Transverse colon (tissue), 4 donors: ENCODE results near the gene RPL39L. TPM values are rescaled to one million over a fixed set of nuclear protein-coding genes. Genes with fewer than 3 reads are reported as not detected.

Experiments
- DNase-seq: peaks from one replicate; pipeline ENCODE4 v3.0.0-alpha.2; 2019
- H3K27ac ChIP-seq, 4 donors: fragments of 200-600 bp; sonication (generic); 2 replicates each; pipeline ENCODE4 v1.5.1; 2016 to 2018; ENCODE audit warnings: inconsistent platforms in 4 of 4
- H3K27me3 ChIP-seq: fragments of 200-600 bp; sonication (generic); 2 replicates; pipeline ENCODE4 v1.5.1; 2017; ENCODE audit warnings: inconsistent platforms
- H3K36me3 ChIP-seq, 4 donors: fragments of 200-600 bp; sonication (generic); 2 replicates each; pipeline ENCODE4 v1.5.1; 2017 to 2019; ENCODE audit warnings: inconsistent platforms in 4 of 4
- H3K4me1 ChIP-seq, 4 donors: fragments of 200-600 bp; sonication (generic); 2 replicates each; pipeline ENCODE4 v1.5.1; 2017 to 2020; ENCODE audit warnings: inconsistent platforms in 4 of 4
- H3K4me3 ChIP-seq, 4 donors: fragments of 200-600 bp; sonication (generic); 1 replicate in 1 of 4; 2 replicates in 3 of 4; pipeline versions ENCODE4 v1.5.1 to v1.6.1; 2017 to 2019; ENCODE audit warnings: inconsistent platforms in 4 of 4
- H3K9me3 ChIP-seq, 2 donors: fragments of 200-600 bp; sonication (generic); 2 replicates each; pipeline ENCODE4 v1.5.1; 2017 to 2019; ENCODE audit warnings: inconsistent platforms in 2 of 2
- EP300 ChIP-seq: sonication (generic); formaldehyde crosslinking; IDR thresholded peaks from one replicate; pipeline ENCODE4 v1.6.1; 2017; ENCODE audit warnings: antibody characterized with exemption, low read depth
- POLR2A ChIP-seq: fragments of 450-650 bp; IDR thresholded peaks from one replicate; pipeline ENCODE4 v1.6.1; 2016; ENCODE audit warnings: antibody characterized with exemption, mild to moderate bottlenecking, moderate library complexity
- POLR2AphosphoS5 ChIP-seq, 3 donors: sonication (generic); formaldehyde crosslinking; IDR thresholded peaks; one replicate each; pipeline ENCODE4 v1.6.1; 2016; ENCODE audit warnings: antibody characterized with exemption in 3 of 3
- WGBS, 2 donors: methylation state at CpG; one replicate each; pipeline ENCODE4 v1.1.5; 2018; ENCODE audit warnings: low coverage in 1 of 2; 5-methylcytosine and 5-hydroxymethylcytosine counted together
- in situ Hi-C, 4 donors: fragments of 200-750 bp; cut with MboI; loops; one replicate each; pipeline versions ENCODE4 v1.15.0 to v1.15.1; 2017; ENCODE audit warnings: low sequenced_read_pairs in 3 of 4, low pct_ligation_motif_present in 1 of 4, low pct_unique_long_range_greater_than_20kb in 1 of 4
- intact Hi-C: fragments of 100-400 bp; cut with DNase I; formaldehyde crosslinking; loops from one replicate; pipeline ENCODE4 v1.15.1; 2023; ENCODE audit warnings: low total_unique reads
- total RNA-seq, 4 donors: library from RNA; depleted of rRNA; stranded (reverse); fragments of >200 nt; gene quantifications; one replicate each; pipeline ENCODE4 v1.1.0, GENCODE V29; 2016
- TF ChIP-seq, protein P1 (sequence below), 5 experiments: fragments of 200-600 bp in 3 of 5; fragments of 450-650 bp in 2 of 5; sonication (generic) in 3 of 5; IDR thresholded peaks; 1 replicate in 2 of 5; 2 replicates in 3 of 5; pipeline ENCODE4 v1.5.1; 2016 to 2017; ENCODE audit warnings: antibody characterized with exemption in 5 of 5, inconsistent platforms in 3 of 5, mild to moderate bottlenecking in 2 of 5, moderate library complexity in 1 of 5

Gene RPL39L
- total RNA-seq, 4 donors from 2014 or later, result 2.2 to 5.6 (median 2.4) TPM; not detected in 1

DNA sequence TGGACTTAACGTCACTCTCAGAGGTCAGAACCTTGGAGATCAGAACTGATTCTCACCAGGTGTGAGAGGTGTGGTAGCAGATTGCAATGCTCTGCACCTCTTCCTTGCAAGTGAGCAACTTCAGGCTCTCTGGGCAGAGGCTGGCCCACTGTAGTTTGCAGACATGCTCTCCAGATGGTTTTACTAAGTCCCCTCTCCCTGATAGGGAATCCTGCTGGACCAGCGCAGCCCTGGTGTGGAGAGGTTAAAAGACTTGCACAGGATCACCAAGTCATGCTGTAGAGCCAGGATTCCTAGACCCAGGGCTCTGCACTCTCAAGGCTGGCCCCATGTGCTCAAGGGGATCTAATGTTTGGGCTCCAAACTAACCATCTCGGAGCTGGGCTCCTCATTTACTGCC is 62.2 kb downstream of the RPL39L start:
- Histone ChIP-seq H3K36me3 (no peaks in the 10 kb centered on the region), H3K27me3 (no peaks in the 10 kb centered on the region), H3K4me3 (no peak overlapping the region), H3K27ac (no peak overlapping the region), H3K4me1 (no peaks in the 10 kb centered on the region), H3K9me3 (no peaks in the 10 kb centered on the region)
- in situ Hi-C loops (no loop called here), intact Hi-C loops (no loop called here)
- WGBS, 2 donors, result 60 to 90% methylated on average over 1 to 3 of the region's 3 CpGs
- no peak for DNase-seq
- TF ChIP-seq, protein P1, sequence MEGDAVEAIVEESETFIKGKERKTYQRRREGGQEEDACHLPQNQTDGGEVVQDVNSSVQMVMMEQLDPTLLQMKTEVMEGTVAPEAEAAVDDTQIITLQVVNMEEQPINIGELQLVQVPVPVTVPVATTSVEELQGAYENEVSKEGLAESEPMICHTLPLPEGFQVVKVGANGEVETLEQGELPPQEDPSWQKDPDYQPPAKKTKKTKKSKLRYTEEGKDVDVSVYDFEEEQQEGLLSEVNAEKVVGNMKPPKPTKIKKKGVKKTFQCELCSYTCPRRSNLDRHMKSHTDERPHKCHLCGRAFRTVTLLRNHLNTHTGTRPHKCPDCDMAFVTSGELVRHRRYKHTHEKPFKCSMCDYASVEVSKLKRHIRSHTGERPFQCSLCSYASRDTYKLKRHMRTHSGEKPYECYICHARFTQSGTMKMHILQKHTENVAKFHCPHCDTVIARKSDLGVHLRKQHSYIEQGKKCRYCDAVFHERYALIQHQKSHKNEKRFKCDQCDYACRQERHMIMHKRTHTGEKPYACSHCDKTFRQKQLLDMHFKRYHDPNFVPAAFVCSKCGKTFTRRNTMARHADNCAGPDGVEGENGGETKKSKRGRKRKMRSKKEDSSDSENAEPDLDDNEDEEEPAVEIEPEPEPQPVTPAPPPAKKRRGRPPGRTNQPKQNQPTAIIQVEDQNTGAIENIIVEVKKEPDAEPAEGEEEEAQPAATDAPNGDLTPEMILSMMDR (IDR thresholded peaks at IDR 0.05), result no peak
- TF ChIP-seq EP300 (no peak), POLR2A (no peak), POLR2AphosphoS5 (IDR thresholded peaks at IDR 0.05) (no peak)

DNA sequence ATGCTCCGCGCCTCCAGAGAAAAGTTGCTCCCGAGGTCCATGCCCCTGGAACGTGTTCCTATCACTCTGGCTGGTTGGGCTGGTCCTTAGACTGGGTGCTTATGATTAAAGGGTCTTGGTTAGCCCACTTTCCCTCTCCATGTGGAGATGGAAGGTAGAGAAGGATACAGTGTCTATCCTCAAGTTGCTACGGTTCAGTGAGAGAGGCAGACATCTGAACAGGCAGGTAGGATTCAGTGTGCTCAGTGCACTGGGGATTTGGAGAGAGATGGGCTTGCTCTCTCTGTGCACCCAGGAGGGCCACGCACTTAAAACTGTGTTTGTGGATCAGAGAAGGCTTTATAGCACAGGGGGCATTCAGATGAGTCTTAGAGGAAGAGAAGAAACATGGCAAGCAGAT is 63.0 kb downstream of the RPL39L start:
- Histone ChIP-seq H3K27ac (no peak overlapping the region), H3K9me3 (no peaks in the 10 kb centered on the region), H3K36me3 (no peaks in the 10 kb centered on the region), H3K4me3 (no peak overlapping the region), H3K27me3 (no peaks in the 10 kb centered on the region), H3K4me1 (no peaks in the 10 kb centered on the region)
- WGBS, 2 donors, result 93% methylated on average over 6 of the region's 6 CpGs; no CpG with 5 or more reads in 1 of the 2 donors
- intact Hi-C loops, result no loop called here
- in situ Hi-C loops, result no loop called here
- DNase-seq, result no peak
- TF ChIP-seq POLR2A, result no peak
- TF ChIP-seq, protein P1 (IDR thresholded peaks at IDR 0.05), result no peak

- DNase-seq, result no peak
- TF ChIP-seq, protein P1 (IDR thresholded peaks at IDR 0.05), result no peak
- TF ChIP-seq POLR2AphosphoS5 (IDR thresholded peaks at IDR 0.05) (no peak), POLR2A (no peak), EP300 (no peak)
- intact Hi-C loops (no loop called here), in situ Hi-C loops (no loop called here)
- H3K4me1 ChIP-seq, result no peaks in the 10 kb centered on the region
- H3K27me3 ChIP-seq, result no peaks in the 10 kb centered on the region
- no peak overlapping the region for H3K4me3 ChIP-seq
- no peaks in the 10 kb centered on the region for H3K9me3 ChIP-seq
- no peak overlapping the region for H3K27ac ChIP-seq
- H3K36me3 ChIP-seq, result no peaks in the 10 kb centered on the region
Observed at GRCh38 chr3:187074846-187075245, 64.5 kb downstream of the RPL39L start.

DNA sequence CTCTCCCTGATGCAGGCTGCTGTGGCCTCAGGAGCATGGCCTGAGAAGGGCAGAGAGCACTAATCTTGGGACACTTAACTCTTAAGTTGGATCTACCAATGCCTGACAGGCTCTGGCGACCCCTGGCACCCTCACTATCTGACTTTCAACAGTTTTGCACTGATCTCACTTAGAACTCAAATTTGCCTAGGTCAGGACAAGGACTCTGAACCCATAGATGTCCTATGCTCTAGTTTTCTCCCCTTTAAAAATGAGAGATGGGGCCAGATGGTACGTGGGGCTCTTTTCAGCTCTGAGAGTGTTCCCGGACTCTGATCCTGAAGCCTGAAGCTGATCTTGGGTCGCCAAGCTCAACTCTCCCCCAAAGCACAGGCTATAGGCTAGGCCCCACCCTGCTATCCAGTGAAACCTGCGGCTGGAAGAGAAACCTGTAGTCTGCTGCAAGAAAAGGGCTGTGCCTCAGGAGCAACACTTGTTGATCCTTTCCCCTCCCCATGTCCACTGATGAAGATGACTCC is 65.7 kb downstream of the RPL39L start:
- Histone ChIP-seq H3K4me1 (no peaks in the 10 kb centered on the region), H3K36me3 (no peaks in the 10 kb centered on the region), H3K9me3 (no peaks in the 10 kb centered on the region), H3K27ac (peak overlapping the region in 1 of 4 donors; percentile 30), H3K27me3 (no peaks in the 10 kb centered on the region), H3K4me3 (no peak overlapping the region)
- intact Hi-C loops (no loop called here), in situ Hi-C loops (no loop called here)
- no peak for DNase-seq
- TF ChIP-seq POLR2AphosphoS5 (IDR thresholded peaks at IDR 0.05) (no peak), POLR2A (no peak), EP300 (no peak)
- TF ChIP-seq, protein P1 (IDR thresholded peaks at IDR 0.05), result no peak
- 90% methylated on average over 5 of the region's 5 CpGs; no CpG with 5 or more reads in 1 of the 2 donors for WGBS, 2 donors
